Lower lobe of right lung (tissue), 2 donors: ENCODE measurements around the gene ATAD1. TPM values are rescaled to one million over a fixed set of nuclear protein-coding genes. Genes with fewer than 3 reads are reported as not detected.
"Not testable (repeated sequence)": the region's sequence is repeated elsewhere in the genome, so short reads cannot be mapped to it uniquely, and the experiment has no call there.

Experiments
- ATAC-seq, 2 donors: fragments of 200-7000 bp; cut with Tn5 transposase; one replicate each; pipeline ENCODE4 v1.9.1; 2020 to 2022; ENCODE audit warnings: mild to moderate bottlenecking in 2 of 2, moderate library complexity in 2 of 2
- DNase-seq: peaks from one replicate; pipeline ENCODE4 v3.0.0-alpha.2; 2020
- H3K27ac ChIP-seq: fragments of 200-600 bp; one replicate; pipeline ENCODE4 v1.8.0; 2022
- H3K27me3 ChIP-seq: fragments of 200-600 bp; one replicate; pipeline ENCODE4 v1.8.0; 2022; ENCODE audit warnings: low read depth
- H3K36me3 ChIP-seq: fragments of 200-600 bp; one replicate; pipeline ENCODE4 v1.8.0; 2022; ENCODE audit warnings: mild to moderate bottlenecking
- H3K4me1 ChIP-seq: fragments of 200-600 bp; one replicate; pipeline ENCODE4 v1.8.0; 2022
- H3K4me3 ChIP-seq: fragments of 200-600 bp; one replicate; pipeline ENCODE4 v1.8.0; 2022; ENCODE audit warnings: mild to moderate bottlenecking
- H3K9me3 ChIP-seq: fragments of 200-600 bp; one replicate; pipeline ENCODE4 v1.8.0; 2022
- intact Hi-C: fragments of 100-400 bp; cut with DNase I; formaldehyde crosslinking; loops from one replicate; pipeline ENCODE4 v1.11.0; 2022
- total RNA-seq: library from RNA; stranded (reverse); fragmentation: NEBNext Ultra II Directional; extraction: Animal tissue kit (Norgen Biotek cat#: 25700); gene quantifications from one replicate; pipeline ENCODE4 v1.2.1, GENCODE V29; 2021
- TF ChIP-seq, protein P1 (sequence below): fragments of 200-600 bp; IDR thresholded peaks from one replicate; pipeline ENCODE4 v1.8.0; 2022; ENCODE audit warnings: antibody characterized with exemption, mild to moderate bottlenecking
- donor health status: DM: no; HTN: yes; CAD: no; lungs with severe emphysema.

Gene ATAD1
- total RNA-seq, 1 donor from 2014 or later, result 51.2 TPM

DNA sequence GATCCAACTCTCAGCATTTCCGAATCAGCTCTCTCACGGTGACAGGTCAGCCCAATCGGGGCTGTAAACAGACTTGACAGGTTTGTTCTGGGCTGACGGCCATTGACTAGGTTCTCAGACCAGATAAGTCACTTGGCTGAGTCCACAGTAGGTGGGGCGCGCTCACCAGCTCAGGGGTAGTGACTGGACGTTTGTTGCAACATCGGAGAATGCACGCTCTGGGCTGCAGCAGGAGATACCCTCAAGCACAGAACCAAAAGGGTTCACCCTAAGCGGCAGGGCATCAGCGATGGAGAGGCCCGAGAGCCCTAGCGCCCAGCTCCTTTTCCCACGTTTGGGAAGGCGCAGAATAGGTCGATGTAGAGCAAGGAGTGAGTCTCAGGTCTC is 43.5 kb upstream of the ATAD1 start:
- H3K27ac ChIP-seq, result peak overlapping the region; percentile 95
- intact Hi-C loops, result no loop called here
- peak overlapping the region; percentile 95 for H3K4me3 ChIP-seq
- peak; percentile 49 to 64 for ATAC-seq
- TF ChIP-seq, protein P1, sequence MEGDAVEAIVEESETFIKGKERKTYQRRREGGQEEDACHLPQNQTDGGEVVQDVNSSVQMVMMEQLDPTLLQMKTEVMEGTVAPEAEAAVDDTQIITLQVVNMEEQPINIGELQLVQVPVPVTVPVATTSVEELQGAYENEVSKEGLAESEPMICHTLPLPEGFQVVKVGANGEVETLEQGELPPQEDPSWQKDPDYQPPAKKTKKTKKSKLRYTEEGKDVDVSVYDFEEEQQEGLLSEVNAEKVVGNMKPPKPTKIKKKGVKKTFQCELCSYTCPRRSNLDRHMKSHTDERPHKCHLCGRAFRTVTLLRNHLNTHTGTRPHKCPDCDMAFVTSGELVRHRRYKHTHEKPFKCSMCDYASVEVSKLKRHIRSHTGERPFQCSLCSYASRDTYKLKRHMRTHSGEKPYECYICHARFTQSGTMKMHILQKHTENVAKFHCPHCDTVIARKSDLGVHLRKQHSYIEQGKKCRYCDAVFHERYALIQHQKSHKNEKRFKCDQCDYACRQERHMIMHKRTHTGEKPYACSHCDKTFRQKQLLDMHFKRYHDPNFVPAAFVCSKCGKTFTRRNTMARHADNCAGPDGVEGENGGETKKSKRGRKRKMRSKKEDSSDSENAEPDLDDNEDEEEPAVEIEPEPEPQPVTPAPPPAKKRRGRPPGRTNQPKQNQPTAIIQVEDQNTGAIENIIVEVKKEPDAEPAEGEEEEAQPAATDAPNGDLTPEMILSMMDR, result no peak
- DNase-seq, result peak; percentile 86
- no peaks in the 10 kb centered on the region for H3K36me3 ChIP-seq
- no peaks in the 10 kb centered on the region for H3K9me3 ChIP-seq
- no peaks in the 10 kb centered on the region for H3K27me3 ChIP-seq
- H3K4me1 ChIP-seq, result peaks cover 17% of the 10 kb centered on the region

DNA sequence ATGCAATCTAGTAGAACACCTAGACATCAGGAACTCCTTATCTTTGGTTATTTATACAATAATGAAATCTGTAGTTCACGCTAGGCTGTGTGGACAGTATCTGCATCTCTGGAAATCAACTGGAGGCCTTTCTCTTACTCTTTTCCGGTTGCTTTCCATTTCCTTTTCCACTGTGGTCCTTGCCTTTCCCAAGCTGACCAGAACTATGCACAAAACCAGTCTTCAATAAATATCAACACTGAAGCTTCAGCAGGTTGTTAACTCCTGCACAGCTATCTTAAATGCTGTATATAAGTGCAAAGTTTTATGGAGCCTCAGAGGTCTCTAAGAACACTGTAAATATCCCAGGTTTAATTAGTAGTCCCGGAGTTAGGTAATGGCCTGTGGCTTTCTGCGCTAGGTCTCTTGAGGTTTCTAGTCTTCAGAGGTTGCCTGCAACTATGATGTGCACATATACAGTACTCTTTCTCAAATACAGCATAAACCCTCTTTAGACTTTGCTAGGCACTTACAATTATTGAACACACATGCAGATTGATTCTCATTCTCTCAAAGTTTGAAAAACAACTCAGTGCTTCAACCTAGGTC is 42.9 kb upstream of the ATAD1 start:
- H3K4me1 ChIP-seq, result peaks cover 17% of the 10 kb centered on the region
- TF ChIP-seq, protein P1, result no peak
- no peak for DNase-seq
- H3K4me3 ChIP-seq, result peak overlapping the region; percentile 95
- intact Hi-C loops, result no loop called here
- ATAC-seq, result no peak
- peak overlapping the region; percentile 95 for H3K27ac ChIP-seq
- H3K36me3 ChIP-seq, result no peaks in the 10 kb centered on the region
- H3K27me3 ChIP-seq, result no peaks in the 10 kb centered on the region
- no peaks in the 10 kb centered on the region for H3K9me3 ChIP-seq

DNA sequence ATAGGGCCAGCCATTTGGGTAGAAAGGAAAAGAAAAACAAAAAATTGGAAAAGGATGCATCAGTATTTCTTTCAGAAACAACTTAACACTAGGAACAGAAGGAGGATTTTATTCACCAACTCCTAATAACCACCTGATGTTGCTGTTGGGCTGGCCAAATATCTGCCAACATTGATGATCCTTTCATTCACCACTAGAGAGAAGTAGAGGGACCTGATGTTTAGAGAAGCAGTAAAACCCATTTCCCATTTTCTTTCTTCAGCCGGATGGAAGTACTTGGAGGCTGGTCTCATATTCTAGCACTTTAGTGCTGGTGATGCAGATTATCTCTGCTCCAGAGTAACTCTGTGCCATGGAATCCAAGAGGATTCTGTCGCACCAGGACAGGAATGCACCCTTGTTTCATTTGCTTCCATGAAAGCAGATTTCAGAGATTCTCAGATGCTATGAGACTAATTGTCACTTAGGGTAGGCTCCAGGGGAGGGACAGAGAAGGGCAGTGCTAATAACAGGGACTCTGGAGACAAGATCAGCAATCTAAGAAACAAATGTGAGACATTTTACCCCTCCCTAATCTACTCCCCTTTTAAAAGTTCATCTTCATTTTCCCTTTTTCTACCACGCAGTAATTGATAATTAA is 42.2 kb upstream of the ATAD1 start:
- peaks cover 17% of the 10 kb centered on the region for H3K4me1 ChIP-seq
- H3K9me3 ChIP-seq, result no peaks in the 10 kb centered on the region
- no peak overlapping the region for H3K27ac ChIP-seq
- ATAC-seq (no peak), DNase-seq (no peak)
- TF ChIP-seq, protein P1, result peak; percentile 46
- H3K36me3 ChIP-seq, result no peaks in the 10 kb centered on the region
- intact Hi-C loops, result no loop called here
- no peak overlapping the region for H3K4me3 ChIP-seq
- H3K27me3 ChIP-seq, result no peaks in the 10 kb centered on the region

DNA sequence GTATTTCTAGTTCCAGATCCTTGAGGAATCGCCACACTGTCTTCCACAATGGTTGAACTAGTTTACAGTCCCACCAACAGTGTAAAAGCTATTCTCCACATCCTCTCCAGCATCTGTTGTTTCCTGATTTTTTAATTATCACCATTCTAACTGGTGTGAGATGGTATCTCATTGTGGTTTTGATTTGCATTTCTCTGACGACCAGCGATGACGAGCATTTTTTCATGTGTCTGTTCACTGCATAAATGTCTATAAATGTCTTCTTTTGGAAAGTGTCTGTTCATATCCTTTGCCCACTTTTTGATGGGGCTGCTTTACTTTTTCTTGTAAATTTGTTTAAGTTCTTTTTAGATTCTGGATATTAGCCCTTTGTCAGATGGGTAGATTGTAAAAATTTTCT is 37.6 kb upstream of the ATAD1 start:
- H3K4me3 ChIP-seq, ATAC-seq, H3K4me1 ChIP-seq, H3K27me3 ChIP-seq, DNase-seq, intact Hi-C loops, H3K27ac ChIP-seq, H3K36me3 ChIP-seq, H3K9me3 ChIP-seq: not testable (repeated sequence)

DNA sequence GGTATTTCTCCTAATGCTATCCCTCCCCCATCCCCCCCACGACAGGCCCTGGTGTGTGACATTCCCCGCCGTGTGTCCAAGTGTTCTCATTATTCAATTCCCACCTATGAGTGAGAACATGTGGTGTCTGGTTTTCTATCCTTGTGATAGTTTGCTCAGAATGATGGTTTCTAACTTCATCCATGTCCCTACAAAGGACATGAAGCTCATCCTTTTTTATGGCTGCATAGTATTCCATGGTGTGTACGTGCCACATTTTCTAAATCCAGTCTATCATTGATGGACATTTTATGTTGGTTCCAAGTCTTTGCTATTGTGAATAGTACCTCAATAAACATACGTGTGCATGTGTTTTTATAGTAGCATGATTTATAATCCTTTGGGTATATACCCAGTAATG is 37.2 kb upstream of the ATAD1 start:
- H3K27me3 ChIP-seq, DNase-seq, H3K36me3 ChIP-seq, ATAC-seq, H3K27ac ChIP-seq, H3K9me3 ChIP-seq, intact Hi-C loops, H3K4me1 ChIP-seq, H3K4me3 ChIP-seq: not testable (repeated sequence)

DNA sequence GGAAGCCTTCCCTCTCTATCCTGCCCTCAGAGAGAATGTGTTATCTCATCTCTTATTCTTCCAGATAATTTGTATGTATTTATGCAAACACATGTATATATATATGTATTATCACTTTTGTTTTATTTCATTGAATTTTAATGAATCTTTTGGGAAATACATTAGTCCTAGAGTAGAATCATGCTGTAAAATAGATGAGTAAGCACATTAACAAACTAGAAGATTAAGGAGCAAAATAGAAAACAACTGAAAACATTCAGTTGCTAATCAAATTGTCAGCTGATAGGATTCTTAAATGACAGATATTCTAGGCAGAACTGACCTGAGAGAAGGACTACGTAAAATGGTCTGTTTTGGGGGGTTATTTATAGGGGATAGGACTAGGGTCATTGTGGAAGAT is 34.1 kb upstream of the ATAD1 start:
- Histone ChIP-seq H3K9me3 (no peaks in the 10 kb centered on the region), H3K27ac (no peak overlapping the region), H3K4me3 (no peak overlapping the region), H3K36me3 (no peaks in the 10 kb centered on the region), H3K27me3 (no peaks in the 10 kb centered on the region), H3K4me1 (no peaks in the 10 kb centered on the region)
- ATAC-seq (no peak), DNase-seq (no peak)
- intact Hi-C loops, result no loop called here
- TF ChIP-seq, protein P1, result no peak
